B cell (primary cell): Measurements from ENCODE around the gene GDPD4.

Experiments used
- CTCF ChIP-seq: fragments of 200-600 bp; IDR thresholded peaks from one replicate; pipeline ENCODE4 v1.8.0; 2022; ENCODE audit warnings: antibody characterized with exemption, mild to moderate bottlenecking
- EZH2 ChIP-seq: IDR thresholded peaks from 2 replicates; pipeline ENCODE4 v1.6.1; 2012; ENCODE audit warnings: borderline replicate concordance, low read depth, mild to moderate bottlenecking, moderate library complexity, low read length; ENCODE audit not compliant: insufficient read depth, poor library complexity, severe bottlenecking

- no peak for TF ChIP-seq CTCF
- no peak for TF ChIP-seq EZH2
These were observed 50.4 kb downstream of the GDPD4 start for GRCh38 chr11:77250881-77251640.
